GM12878 (cell line): ENCODE measurements around the gene MOBP. TPM values are rescaled to one million over a fixed set of nuclear protein-coding genes. Genes with fewer than 3 reads are reported as not detected.

Experiments used
- ATAC-seq: fragments of 200-7000 bp; cut with Tn5 transposase; 3 replicates; pipeline ENCODE4 v1.9.1; 2020; ENCODE audit warnings: mild to moderate bottlenecking, moderate library complexity
- BruUV-seq: library from RNA; stranded (reverse); fragments of 400-500 nt; replicated peaks from 2 replicates; lab custom pipeline; 2021; lab: Mats Ljungman, UMichigan
- CTCF ChIA-PET: fragments of 300-600 bp; sonication (Branson Sonifier 250); formaldehyde crosslinking; extraction: SDS; loops from one replicate; lab custom pipeline; 2021; ENCODE audit warnings: inconsistent platforms; lab: Yijun Ruan, JAX
- POLR2A ChIA-PET: fragments of 350-600 bp; formaldehyde crosslinking; extraction: SDS; loops from one replicate; lab custom pipeline; 2021; ENCODE audit warnings: inconsistent platforms; lab: Charles Lee
- RAD21 ChIA-PET: fragments of 300-600 bp; sonication (Branson Sonifier 250); formaldehyde crosslinking; loops from one replicate; lab custom pipeline; 2023; ENCODE audit warnings: antibody characterized with exemption; ENCODE audit not compliant: unreplicated experiment; lab: Charles Lee
- SMC1A ChIA-PET: fragments of 300-600 bp; sonication (Branson Sonifier 250); formaldehyde crosslinking; loops from one replicate; lab custom pipeline; 2023; ENCODE audit not compliant: unreplicated experiment, uncharacterized antibody; lab: Charles Lee
- DNase-seq: peaks from one replicate; pipeline ENCODE4 v3.0.0-alpha.2; 2011; ENCODE audit warnings: low read depth, low spot score
- FAIRE-seq: peaks from 3 replicates; lab custom pipeline; 2011; peaks lifted over from hg19 to GRCh38; lab: Jason Lieb, UNC
- H2AFZ ChIP-seq: 2 replicates; pipeline ENCODE4 v1.6.0; 2011; ENCODE audit warnings: low read depth, low read length, control low read depth; ENCODE audit not compliant: control insufficient read depth
- H3K27ac ChIP-seq: 2 replicates; pipeline ENCODE4 v1.5.1; 2011; ENCODE audit warnings: control low read depth; ENCODE audit not compliant: control insufficient read depth, insufficient read depth
- H3K27me3 ChIP-seq, 2 experiments: replicated peaks in 1 of 2; 2 replicates each; pipeline versions ENCODE4 v1.6.0 to v1.6.1; 2011; ENCODE audit warnings: low read length in 1 of 2; ENCODE audit not compliant: control insufficient read depth in 2 of 2, insufficient read depth in 2 of 2
- H3K36me3 ChIP-seq, 2 experiments: 2 replicates each; pipeline ENCODE4 v1.5.1; 2011; ENCODE audit warnings: low read length in 1 of 2; ENCODE audit not compliant: control insufficient read depth in 2 of 2, insufficient read depth in 2 of 2
- H3K4me1 ChIP-seq: 2 replicates; pipeline ENCODE4 v1.6.1; 2011; ENCODE audit warnings: mild to moderate bottlenecking, low read length, moderate library complexity, mixed read lengths; ENCODE audit not compliant: control insufficient read depth, insufficient read depth
- H3K4me2 ChIP-seq: 2 replicates; pipeline ENCODE4 v1.6.0; 2011; ENCODE audit warnings: control low read depth; ENCODE audit not compliant: control insufficient read depth, insufficient read depth
- H3K4me3 ChIP-seq: fragments of 200-600 bp; sonication (generic); 2 replicates; pipeline ENCODE4 v1.5.1; 2016
- H3K79me2 ChIP-seq: 2 replicates; pipeline ENCODE4 v1.6.0; 2011; ENCODE audit warnings: low read length; ENCODE audit not compliant: control insufficient read depth, insufficient read depth
- H3K9ac ChIP-seq: 2 replicates; pipeline ENCODE4 v1.8.0; 2011; ENCODE audit warnings: low read length, control low read depth, mixed read lengths; ENCODE audit not compliant: control insufficient read depth, insufficient read depth
- H3K9me3 ChIP-seq: replicated peaks from 3 replicates; pipeline ENCODE4 v1.5.1; 2011; ENCODE audit warnings: mild to moderate bottlenecking, low read length; ENCODE audit not compliant: control insufficient read depth, insufficient read depth
- H4K20me1 ChIP-seq: 2 replicates; pipeline ENCODE4 v1.6.0; 2011; ENCODE audit not compliant: control insufficient read depth, insufficient read depth
- E2F8 ChIP-seq: fragments of 450-650 bp; IDR thresholded peaks from 2 replicates; pipeline ENCODE4 v1.6.1; 2018; ENCODE audit warnings: mild to moderate bottlenecking, low read depth, moderate library complexity; ENCODE audit not compliant: partially characterized antibody
- ETV6 ChIP-seq, 2 experiments: fragments of 450-650 bp in 1 of 2; IDR thresholded peaks in 1 of 2; conservative IDR thresholded peaks in 1 of 2; 2 replicates each; pipeline ENCODE4 v1.6.1; 2014; ENCODE audit warnings: antibody characterized with exemption in 1 of 2, borderline replicate concordance in 1 of 2, low read depth in 1 of 2, mild to moderate bottlenecking in 1 of 2, moderate library complexity in 1 of 2
- WGBS: methylation state at CpG from one replicate; pipeline ENCODE4 v1.1.6; 2016; ENCODE audit warnings: low lambda C conversion rate; ENCODE audit not compliant: insufficient replicate concordance, insufficient coverage; ENCODE audit errors: missing lambda C conversion rate; 5-methylcytosine and 5-hydroxymethylcytosine counted together
- in situ Hi-C: fragments of 300-500 bp; cut with MboI; formaldehyde crosslinking; loops from 9 replicates; pipeline ENCODE4 v1.14.3; 2018; ENCODE audit warnings: mixed read lengths
- intact Hi-C: fragments of 100-400 bp; cut with micrococcal nuclease; formaldehyde crosslinking; loops from one replicate; pipeline ENCODE4 v1.14.2; 2022; ENCODE audit not compliant: unreplicated experiment
- polyA plus RNA-seq, 11 experiments: library from polyadenylated mRNA; depleted of rRNA in 4 of 11; unstranded in 6 of 11; stranded (reverse) in 5 of 11; fragments of >200 nt; fragmentation: Nextera tagmentation in 4 of 11; fragmentation: Illumina TruSeq in 1 of 11; extraction: Ambion mirVana in 4 of 11; extraction: Trizol in 1 of 11; gene quantifications; 1 replicate in 1 of 11; 2 replicates in 10 of 11; pipeline versions ENCODE4 v1.2.1 to v1.2.3, GENCODE V29; 2011 to 2016; ENCODE audit warnings: inconsistent platforms in 2 of 11, missing spikeins in 2 of 11, low read depth in 1 of 11
- total RNA-seq, 4 experiments: library from RNA; depleted of rRNA in 3 of 4; stranded (reverse); fragments of >200 nt in 3 of 4; fragmentation: Illumina TruSeq in 1 of 4; extraction: Trizol in 1 of 4; gene quantifications; 2 replicates each; pipeline versions ENCODE4 v1.2.1 to v1.2.3, GENCODE V29; 2013 to 2021

The MOBP gene
- total and polyA plus RNA-seq, 10 of the 15 experiments (the other 5 are each of a cell fraction or from before 2014, with no cell fraction given) = 0.04 to 0.09 (median 0.08) TPM; not detected in 5

DNA sequence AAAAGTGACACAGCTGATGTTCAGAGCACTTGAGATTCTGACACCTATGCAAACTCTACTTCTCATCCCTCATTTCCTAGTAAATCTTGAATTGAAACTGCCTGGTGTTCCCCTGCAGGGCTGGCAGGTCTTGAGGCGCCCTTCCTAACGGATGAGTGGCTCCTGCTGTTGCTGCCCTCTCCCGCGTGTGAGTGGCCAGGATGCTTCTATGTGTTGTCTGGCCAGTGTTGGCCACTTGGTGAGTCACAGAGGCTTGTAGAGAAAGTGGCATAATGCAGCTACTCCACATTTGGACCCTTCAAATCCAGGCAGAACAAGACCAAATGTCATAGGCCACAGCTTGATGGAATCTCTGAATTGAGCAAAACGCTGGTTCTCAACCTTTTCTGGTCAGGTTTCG is 63.6 kb downstream of the MOBP start:
- ChIA-PET POLR2A (no interaction called here), SMC1A (interaction anchor here (0.5 kb wide), 1 partner anchor 36 kb away, joined by 3 read pairs; no protein-coding TSS in a partner anchor)
- 41% methylated on average over 6 of the region's 6 CpGs for WGBS

More for the DNA sequence above, 63.6 kb downstream of the MOBP start:
- TF ChIP-seq ETV6 (conservative IDR thresholded peaks at IDR 0.05 in 1 of 2, IDR thresholded peaks at IDR 0.05 in 1 of 2; ENCODE audit: borderline replicate concordance in 1 of 2, low read depth in 1 of 2) (no peak), E2F8 (no peak)
- H3K9ac ChIP-seq = no peak overlapping the region
- no peaks in the 10 kb centered on the region for H3K9me3 ChIP-seq
- no peaks in the 10 kb centered on the region for H3K36me3 ChIP-seq
- ATAC-seq = no peak
- in situ Hi-C loops = no loop called here
- FAIRE-seq = no peak
- H3K79me2 ChIP-seq = no peaks in the 10 kb centered on the region
- ChIA-PET CTCF (interaction anchor here (1.5 to 2.0 kb wide), 2 partner anchors 10 to 84 kb away, joined by 4 to 5 read pairs; no protein-coding TSS in a partner anchor), RAD21 (no interaction called here)
- no TSS peak for BruUV-seq
- intact Hi-C loops = no loop called here
- no peak overlapping the region for H3K4me2 ChIP-seq
- H2AFZ ChIP-seq = no peak overlapping the region
- no peak overlapping the region for H3K27ac ChIP-seq
- DNase-seq = no peak
- H4K20me1 ChIP-seq = no peaks in the 10 kb centered on the region
- no peaks in the 10 kb centered on the region; a peak in 1 of 4 replicates for H3K27me3 ChIP-seq
- H3K4me1 ChIP-seq = no peaks in the 10 kb centered on the region
- no peak overlapping the region for H3K4me3 ChIP-seq
